D341Med (cell line): Measurements from ENCODE around the gene RASL11A.
"Not testable (repeated sequence)": the region's sequence is repeated elsewhere in the genome, so short reads cannot be mapped to it uniquely, and the experiment has no call there.

Source experiments
- DNase-seq: peaks from one replicate; pipeline ENCODE4 v3.0.0; 2012; ENCODE audit warnings: low spot score

The RASL11A gene

DNA sequence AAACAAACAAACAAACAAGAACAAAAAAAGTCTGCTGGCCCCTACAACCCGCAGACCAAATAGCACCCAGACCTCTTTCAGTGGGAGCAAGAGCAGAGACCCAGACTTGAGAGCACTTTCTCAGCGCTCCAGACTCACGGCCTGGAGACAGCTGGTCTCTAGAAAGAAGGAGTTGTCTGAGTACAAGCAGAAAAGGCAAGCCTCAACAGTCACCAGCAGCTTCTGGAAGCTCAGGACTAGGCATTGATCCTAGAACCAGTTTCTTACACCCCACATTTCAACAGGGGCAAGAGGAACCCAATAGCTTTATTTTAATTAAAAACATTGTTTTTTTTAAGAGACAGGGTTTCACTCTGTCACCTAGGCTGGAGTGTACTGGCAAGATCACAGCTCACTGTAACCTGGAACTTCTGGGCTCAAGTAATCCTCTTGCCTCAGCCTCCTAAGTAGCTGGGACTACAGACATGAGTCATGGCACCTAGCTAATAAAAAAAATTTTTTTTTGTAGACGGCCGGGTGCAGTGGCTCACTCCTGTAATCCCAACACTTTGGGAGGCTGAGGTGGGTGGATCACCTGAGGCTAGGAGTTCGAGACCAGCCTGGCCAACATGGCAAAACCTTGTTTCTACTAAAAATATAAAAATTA, 30.4 kb downstream of the RASL11A start:
- DNase-seq, result no peak

DNA sequence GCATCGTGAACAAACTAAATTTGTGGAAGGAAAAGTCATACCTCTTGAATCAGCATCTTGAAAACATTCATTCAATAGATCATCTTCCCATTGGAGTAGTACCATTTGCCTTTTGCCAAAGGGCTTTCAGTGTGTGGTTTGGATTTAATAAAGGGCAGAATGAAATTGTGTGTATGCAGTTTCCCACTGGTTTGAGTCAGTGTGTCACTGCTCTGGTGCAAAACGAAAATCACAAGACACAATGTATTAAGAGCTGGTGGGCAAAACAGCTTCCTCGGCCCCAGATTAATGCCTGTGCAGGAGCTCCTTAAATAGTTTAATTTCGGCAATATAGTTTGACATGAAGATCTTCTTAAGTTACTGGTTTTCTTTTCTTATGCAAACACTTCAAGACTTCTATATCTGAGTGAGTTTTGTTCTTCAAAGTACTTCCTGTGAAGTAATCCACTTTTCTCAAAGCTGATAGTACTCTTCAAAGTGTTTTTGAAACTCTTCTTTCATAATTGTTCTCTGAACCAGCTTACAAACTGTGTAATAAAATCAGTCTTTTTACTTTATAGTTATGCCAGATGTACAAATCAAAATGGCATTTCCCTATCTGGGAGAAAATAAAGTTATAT, 32.1 kb downstream of the RASL11A start:
- DNase-seq, result no peak

DNA sequence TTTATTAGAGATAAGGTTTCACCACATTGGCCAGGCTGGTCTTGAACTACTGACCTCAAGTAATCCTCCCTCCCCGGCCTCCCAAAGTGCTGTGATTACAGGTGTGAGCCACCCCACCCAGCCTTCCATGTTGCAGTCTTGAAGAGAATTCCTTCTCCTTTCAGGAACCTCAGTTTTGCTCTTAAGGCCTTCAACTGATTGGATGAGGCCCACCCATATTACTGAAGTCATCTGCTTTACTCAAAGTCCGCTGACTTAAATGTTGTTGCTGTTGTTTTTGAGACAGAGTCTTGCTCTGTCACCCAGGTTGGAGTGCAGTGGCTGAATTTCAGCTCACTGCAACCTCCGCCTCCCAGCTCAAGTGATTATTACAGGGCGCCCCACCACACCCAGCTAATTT, 33.5 kb downstream of the RASL11A start:
- no peak for DNase-seq

DNA sequence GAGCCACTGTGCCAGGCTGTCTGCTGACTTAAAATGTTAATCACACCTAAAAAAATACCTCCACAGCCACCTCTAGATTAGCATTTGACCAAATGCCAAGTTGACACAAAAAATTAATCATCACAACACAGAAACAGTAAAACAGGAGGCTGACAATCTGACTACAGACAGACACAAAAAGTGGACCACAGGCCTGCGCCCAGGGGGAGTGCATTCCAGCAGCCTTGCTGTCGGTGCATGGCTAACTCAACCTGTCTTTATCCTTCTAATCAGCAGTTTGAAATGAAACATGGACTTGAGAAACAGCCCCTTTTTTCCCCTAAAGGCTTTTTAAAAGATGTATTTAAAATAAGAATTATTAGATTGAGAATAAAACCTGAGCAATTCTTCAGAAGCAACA, 34.0 kb downstream of the RASL11A start:
- DNase-seq, result no peak

DNA sequence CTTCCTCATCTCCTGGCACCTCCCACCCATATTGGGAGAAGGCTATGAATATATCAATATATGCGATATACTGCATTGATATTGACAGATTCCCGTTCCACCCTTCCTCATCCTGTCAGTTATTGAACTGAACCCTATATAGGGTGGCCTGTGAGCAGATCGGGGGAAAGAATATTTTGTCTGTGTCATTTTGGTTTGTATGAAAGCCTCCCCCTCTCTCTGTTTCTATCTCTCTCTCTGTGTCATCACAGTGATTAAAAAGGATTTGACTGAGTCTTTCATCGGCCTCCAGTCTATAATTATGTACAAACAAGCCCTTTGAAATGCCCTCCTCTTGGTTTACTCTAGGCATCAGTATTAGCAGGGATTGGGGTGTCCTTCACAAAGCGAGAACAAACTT, 35.7 kb downstream of the RASL11A start:
- no peak for DNase-seq

GRCh38 chr13:27308941-27309340, 38.3 kb downstream of the RASL11A start:
- DNase-seq, result no peak

- no peak for DNase-seq
These were observed 38.9 kb downstream of the RASL11A start for GRCh38 chr13:27309401-27309958.

- DNase-seq, result no peak
These were observed 39.5 kb downstream of the RASL11A start for GRCh38 chr13:27309967-27310598.

- no peak for DNase-seq
These were observed 40.3 kb downstream of the RASL11A start for GRCh38 chr13:27310946-27311345.

DNA sequence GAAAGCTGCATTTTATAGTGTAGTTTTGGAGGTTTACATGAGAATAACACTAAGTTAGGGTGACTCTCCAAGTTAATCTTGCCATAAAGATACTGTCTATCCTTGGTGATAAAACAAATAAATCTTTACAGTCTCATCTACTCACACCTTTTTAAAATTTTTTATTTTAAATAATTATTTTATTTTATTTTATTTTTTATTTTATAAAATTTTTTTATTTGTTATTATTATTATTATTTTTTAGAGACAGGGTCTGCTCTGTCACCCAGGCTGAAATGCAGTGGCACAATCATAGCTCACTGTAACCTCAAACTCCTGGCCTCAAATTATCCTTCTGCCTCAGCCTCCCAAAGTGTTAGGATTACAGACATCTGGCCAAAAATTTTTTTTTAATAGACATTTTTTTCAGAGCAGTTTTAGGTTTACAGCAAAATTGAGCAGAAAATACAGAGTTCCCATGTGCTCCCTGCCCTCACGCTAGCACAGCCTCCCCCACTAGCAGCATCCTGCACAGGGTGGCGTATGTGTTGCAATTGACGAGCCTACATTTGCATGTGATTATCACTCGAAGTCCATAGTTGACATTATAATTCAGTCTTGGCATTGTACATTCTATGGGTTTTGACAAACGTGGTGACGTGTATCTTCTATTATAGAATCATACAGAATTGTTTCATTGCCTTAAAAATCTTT, 41.0 kb downstream of the RASL11A start:
- no peak for DNase-seq

- DNase-seq, result no peak
These were observed 43.1 kb downstream of the RASL11A start for GRCh38 chr13:27313770-27314169.

- no peak for DNase-seq
These were observed 48.8 kb downstream of the RASL11A start for GRCh38 chr13:27319404-27319803.

GRCh38 chr13:27321468-27322431, 51.1 kb downstream of the RASL11A start:
- no peak for DNase-seq

DNA sequence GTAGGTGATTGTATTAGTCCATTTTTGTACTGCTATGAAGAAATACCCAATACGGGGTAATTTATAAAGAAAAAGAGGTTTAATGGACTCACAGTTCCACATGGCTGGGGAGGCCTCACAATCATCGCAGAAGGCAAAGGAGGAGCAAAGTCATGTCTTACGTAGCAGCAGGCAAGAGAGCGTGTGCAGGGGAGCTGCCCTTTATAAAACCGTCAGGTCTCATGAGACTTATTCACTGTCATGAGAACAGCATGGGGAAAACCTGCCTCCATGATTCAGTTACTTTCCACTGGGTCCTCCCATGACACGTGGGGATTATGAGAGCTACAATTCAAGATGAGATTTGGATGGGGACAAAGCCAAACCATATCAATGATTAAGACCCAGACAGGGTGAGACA, 51.8 kb downstream of the RASL11A start:
- not testable (repeated sequence) for DNase-seq
